MCF 10A (cell line): Measurements from ENCODE around the gene APBA2. TPM values are rescaled to one million over a fixed set of nuclear protein-coding genes. Genes with fewer than 3 reads are reported as not detected.

Experiments
- BruUV-seq: library from RNA; stranded (reverse); fragments of 400-500 nt; replicated peaks from 2 replicates; lab custom pipeline; 2021; lab: Mats Ljungman, UMichigan
- CTCF ChIA-PET: fragments of 300-600 bp; sonication (Branson Sonifier 250); formaldehyde crosslinking; extraction: SDS; loops from one replicate; lab custom pipeline; 2021; ENCODE audit warnings: antibody characterized with exemption, inconsistent platforms; lab: Yijun Ruan, JAX
- POLR2A ChIA-PET: fragments of 300-600, 350-650 bp; sonication (Branson Sonifier 250); formaldehyde crosslinking; extraction: SDS; loops from one replicate; lab custom pipeline; 2020; ENCODE audit warnings: antibody characterized with exemption, inconsistent platforms; lab: Yijun Ruan, JAX
- DNase-seq: peaks from one replicate; pipeline ENCODE4 v3.0.0-alpha.2; 2018; ENCODE audit not compliant: unreplicated experiment
- H3K27ac Mint-ChIP-seq: one replicate; pipeline ENCODE4 v1.8.0; 2022; ENCODE audit warnings: mild to moderate bottlenecking, low read depth, mixed read lengths; ENCODE audit not compliant: unreplicated experiment
- H3K27me3 Mint-ChIP-seq: one replicate; pipeline ENCODE4 v1.8.0; 2022; ENCODE audit warnings: mixed read lengths; ENCODE audit not compliant: insufficient read depth, unreplicated experiment
- H3K36me3 Mint-ChIP-seq: one replicate; pipeline ENCODE4 v1.8.0; 2022; ENCODE audit warnings: mild to moderate bottlenecking, moderate library complexity, mixed read lengths; ENCODE audit not compliant: insufficient read depth, unreplicated experiment
- H3K4me1 Mint-ChIP-seq: one replicate; pipeline ENCODE4 v1.8.0; 2022; ENCODE audit warnings: mixed read lengths; ENCODE audit not compliant: insufficient read depth, unreplicated experiment
- H3K4me3 Mint-ChIP-seq: one replicate; pipeline ENCODE4 v1.8.0; 2022; ENCODE audit warnings: mild to moderate bottlenecking, moderate library complexity, mixed read lengths; ENCODE audit not compliant: unreplicated experiment
- H3K9me3 Mint-ChIP-seq: one replicate; pipeline ENCODE4 v1.8.0; 2022; ENCODE audit warnings: mixed read lengths; ENCODE audit not compliant: unreplicated experiment
- CTCF ChIP-seq: fragments of 200-600 bp; IDR thresholded peaks from one replicate; pipeline ENCODE4 v1.8.0; 2022; ENCODE audit warnings: antibody characterized with exemption, mild to moderate bottlenecking; ENCODE audit not compliant: unreplicated experiment
- intact Hi-C: fragments of 100-400 bp; cut with micrococcal nuclease; formaldehyde crosslinking; loops from 2 replicates; pipeline ENCODE4 v1.14.1; 2022
- total RNA-seq: library from RNA; stranded (reverse); gene quantifications from 2 replicates; pipeline ENCODE4 v1.2.3, GENCODE V29; 2022

APBA2 gene
- total RNA-seq, 1 experiment from 2014 or later, result not detected

- no TSS peak for BruUV-seq
- Mint-ChIP-seq H3K27ac (no peak overlapping the region), H3K9me3 (peaks cover 20% of the 10 kb centered on the region), H3K27me3 (peaks cover 9% of the 10 kb centered on the region), H3K4me3 (no peak overlapping the region), H3K36me3 (no peaks in the 10 kb centered on the region), H3K4me1 (no peaks in the 10 kb centered on the region)
- CTCF ChIA-PET, result no interaction called here
- DNase-seq, result no peak
- no peak for TF ChIP-seq CTCF
- intact Hi-C loops, result no loop called here
- POLR2A ChIA-PET, result no interaction called here
Measured at GRCh38 chr15:29005931-29006330, 120.2 kb downstream of the APBA2 start.

GRCh38 chr15:29008846-29009245 lies 123.1 kb downstream of the APBA2 start:
- BruUV-seq, result no TSS peak
- H3K4me1 Mint-ChIP-seq, result peaks cover 3% of the 10 kb centered on the region
- H3K9me3 Mint-ChIP-seq, result peaks cover 14% of the 10 kb centered on the region
- DNase-seq, result no peak
- no peak for TF ChIP-seq CTCF
- H3K4me3 Mint-ChIP-seq, result no peak overlapping the region
- intact Hi-C loops, result no loop called here
- H3K27me3 Mint-ChIP-seq, result no peaks in the 10 kb centered on the region
- no peak overlapping the region for H3K27ac Mint-ChIP-seq
- POLR2A ChIA-PET, result no interaction called here
- H3K36me3 Mint-ChIP-seq, result no peaks in the 10 kb centered on the region
- CTCF ChIA-PET, result no interaction called here

GRCh38 chr15:29012097-29012496 lies 126.3 kb downstream of the APBA2 start:
- Mint-ChIP-seq H3K36me3 (no peaks in the 10 kb centered on the region), H3K4me1 (peaks cover 17% of the 10 kb centered on the region), H3K27me3 (no peaks in the 10 kb centered on the region), H3K4me3 (no peak overlapping the region), H3K9me3 (peaks cover 4% of the 10 kb centered on the region), H3K27ac (no peak overlapping the region)
- TF ChIP-seq CTCF, result no peak
- no peak for DNase-seq
- intact Hi-C loops, result no loop called here
- POLR2A ChIA-PET, result no interaction called here
- CTCF ChIA-PET, result no interaction called here
- no TSS peak for BruUV-seq

- no peaks in the 10 kb centered on the region for H3K27me3 Mint-ChIP-seq
- CTCF ChIA-PET, result interaction anchor here (0.6 to 1.5 kb wide), 4 partner anchors 68 to 509 kb away, joined by 3 to 5 read pairs (median 5); no protein-coding TSS in a partner anchor
- H3K4me1 Mint-ChIP-seq, result peaks cover 17% of the 10 kb centered on the region
- no peak overlapping the region for H3K4me3 Mint-ChIP-seq
- POLR2A ChIA-PET, result interaction anchor here (1.0 kb wide), 1 partner anchor 13 kb away, joined by 3 read pairs; no protein-coding TSS in a partner anchor
- TF ChIP-seq CTCF, result no peak
- no TSS peak for BruUV-seq
- intact Hi-C loops, result no loop called here
- no peaks in the 10 kb centered on the region for H3K9me3 Mint-ChIP-seq
- no peak overlapping the region for H3K27ac Mint-ChIP-seq
- peak; percentile 1 for DNase-seq
- no peaks in the 10 kb centered on the region for H3K36me3 Mint-ChIP-seq
Measured at GRCh38 chr15:29014493-29014892, 128.7 kb downstream of the APBA2 start.
